Epithelial cell of esophagus (primary cell): ENCODE measurements around the gene PIP4K2A.

ENCODE experiments used
- DNase-seq: peaks from one replicate; pipeline ENCODE4 v3.0.0; 2010; ENCODE audit warnings: low read depth
- H3K4me3 ChIP-seq: 2 replicates; pipeline ENCODE4 v1.5.1; 2011; ENCODE audit warnings: mild to moderate bottlenecking, low read length, control low read depth
- CTCF ChIP-seq: IDR thresholded peaks from 2 replicates; pipeline ENCODE4 v1.5.1; 2011; ENCODE audit warnings: low read depth, mild to moderate bottlenecking, low read length, control low read depth, inconsistent platforms; ENCODE audit not compliant: insufficient read depth; ENCODE audit errors: missing control alignments

Gene PIP4K2A

GRCh38 chr10:22615101-22615500, 99.3 kb downstream of the PIP4K2A start:
- no peak overlapping the region for H3K4me3 ChIP-seq
- no peak for DNase-seq
- no peak for TF ChIP-seq CTCF

- no peak for TF ChIP-seq CTCF
- no peak for DNase-seq
- no peak overlapping the region for H3K4me3 ChIP-seq
These were observed 101.4 kb downstream of the PIP4K2A start for GRCh38 chr10:22613011-22613410.

GRCh38 chr10:22612318-22612717, 102.1 kb downstream of the PIP4K2A start:
- no peak for DNase-seq
- no peak overlapping the region for H3K4me3 ChIP-seq
- no peak for TF ChIP-seq CTCF

- no peak for TF ChIP-seq CTCF
- no peak overlapping the region for H3K4me3 ChIP-seq
- no peak for DNase-seq
These were observed 102.8 kb downstream of the PIP4K2A start for GRCh38 chr10:22611425-22612115.

- no peak for TF ChIP-seq CTCF
- DNase-seq, result no peak
- H3K4me3 ChIP-seq, result no peak overlapping the region
These were observed 103.8 kb downstream of the PIP4K2A start for GRCh38 chr10:22610610-22611009.

GRCh38 chr10:22609719-22610465, 104.5 kb downstream of the PIP4K2A start:
- DNase-seq, result no peak
- H3K4me3 ChIP-seq, result no peak overlapping the region
- TF ChIP-seq CTCF, result no peak
